Lower leg skin (tissue), 3 donors: ENCODE measurements around the gene SPEG.

Source experiments
- POLR2A ChIP-seq, 2 donors: fragments of 450-650 bp; IDR thresholded peaks; one replicate each; pipeline ENCODE4 v1.6.1; 2016 to 2017; ENCODE audit warnings: antibody characterized with exemption in 2 of 2, mild to moderate bottlenecking in 1 of 2, moderate library complexity in 1 of 2
- TF ChIP-seq, protein P1 (sequence below), 3 donors: fragments of 450-650 bp; IDR thresholded peaks; one replicate each; pipeline ENCODE4 v1.5.1; 2016; ENCODE audit warnings: antibody characterized with exemption in 3 of 3, mild to moderate bottlenecking in 3 of 3, moderate library complexity in 2 of 3

DNA sequence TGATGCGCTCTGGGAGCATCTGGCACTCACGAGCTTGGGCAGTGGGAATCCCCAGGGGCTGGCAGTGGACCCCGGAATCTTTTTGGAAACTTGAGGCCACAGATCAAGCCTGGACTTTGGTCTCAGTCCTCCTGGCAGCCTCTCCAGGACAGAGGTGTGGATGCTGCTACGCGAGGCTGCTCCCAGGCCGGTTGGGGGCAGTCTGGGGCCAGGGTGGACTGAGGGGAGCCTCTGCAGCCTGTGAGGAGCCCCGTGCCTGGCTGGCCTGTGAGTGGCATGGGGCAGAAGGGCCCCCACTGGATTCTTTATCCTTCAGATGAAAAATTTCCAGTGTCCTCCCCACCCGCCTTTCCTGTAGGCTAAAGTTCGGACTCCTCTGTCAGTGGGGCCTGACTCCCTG, 29.2 kb upstream of the SPEG start:
- TF ChIP-seq, protein P1, sequence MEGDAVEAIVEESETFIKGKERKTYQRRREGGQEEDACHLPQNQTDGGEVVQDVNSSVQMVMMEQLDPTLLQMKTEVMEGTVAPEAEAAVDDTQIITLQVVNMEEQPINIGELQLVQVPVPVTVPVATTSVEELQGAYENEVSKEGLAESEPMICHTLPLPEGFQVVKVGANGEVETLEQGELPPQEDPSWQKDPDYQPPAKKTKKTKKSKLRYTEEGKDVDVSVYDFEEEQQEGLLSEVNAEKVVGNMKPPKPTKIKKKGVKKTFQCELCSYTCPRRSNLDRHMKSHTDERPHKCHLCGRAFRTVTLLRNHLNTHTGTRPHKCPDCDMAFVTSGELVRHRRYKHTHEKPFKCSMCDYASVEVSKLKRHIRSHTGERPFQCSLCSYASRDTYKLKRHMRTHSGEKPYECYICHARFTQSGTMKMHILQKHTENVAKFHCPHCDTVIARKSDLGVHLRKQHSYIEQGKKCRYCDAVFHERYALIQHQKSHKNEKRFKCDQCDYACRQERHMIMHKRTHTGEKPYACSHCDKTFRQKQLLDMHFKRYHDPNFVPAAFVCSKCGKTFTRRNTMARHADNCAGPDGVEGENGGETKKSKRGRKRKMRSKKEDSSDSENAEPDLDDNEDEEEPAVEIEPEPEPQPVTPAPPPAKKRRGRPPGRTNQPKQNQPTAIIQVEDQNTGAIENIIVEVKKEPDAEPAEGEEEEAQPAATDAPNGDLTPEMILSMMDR (IDR thresholded peaks at IDR 0.05) = no peak
- no peak for TF ChIP-seq POLR2A (IDR thresholded peaks at IDR 0.05)
